Ovary (tissue), 3 donors: ENCODE results near the gene PPP5C.

Experiments used
- POLR2A ChIP-seq: fragments of 450-650 bp; IDR thresholded peaks from one replicate; pipeline ENCODE4 v1.6.1; 2017; ENCODE audit warnings: antibody characterized with exemption, mild to moderate bottlenecking, moderate library complexity
- TF ChIP-seq, protein P1 (sequence below), 3 donors: fragments of 450-650 bp in 2 of 3; fragments of 200-600 bp in 1 of 3; IDR thresholded peaks; one replicate each; pipeline versions ENCODE4 v1.5.1 to v1.8.0; 2016 to 2022; ENCODE audit warnings: antibody characterized with exemption in 3 of 3, mild to moderate bottlenecking in 1 of 3
- donor health status: DM: no; HTN: no; CAD: no.

DNA sequence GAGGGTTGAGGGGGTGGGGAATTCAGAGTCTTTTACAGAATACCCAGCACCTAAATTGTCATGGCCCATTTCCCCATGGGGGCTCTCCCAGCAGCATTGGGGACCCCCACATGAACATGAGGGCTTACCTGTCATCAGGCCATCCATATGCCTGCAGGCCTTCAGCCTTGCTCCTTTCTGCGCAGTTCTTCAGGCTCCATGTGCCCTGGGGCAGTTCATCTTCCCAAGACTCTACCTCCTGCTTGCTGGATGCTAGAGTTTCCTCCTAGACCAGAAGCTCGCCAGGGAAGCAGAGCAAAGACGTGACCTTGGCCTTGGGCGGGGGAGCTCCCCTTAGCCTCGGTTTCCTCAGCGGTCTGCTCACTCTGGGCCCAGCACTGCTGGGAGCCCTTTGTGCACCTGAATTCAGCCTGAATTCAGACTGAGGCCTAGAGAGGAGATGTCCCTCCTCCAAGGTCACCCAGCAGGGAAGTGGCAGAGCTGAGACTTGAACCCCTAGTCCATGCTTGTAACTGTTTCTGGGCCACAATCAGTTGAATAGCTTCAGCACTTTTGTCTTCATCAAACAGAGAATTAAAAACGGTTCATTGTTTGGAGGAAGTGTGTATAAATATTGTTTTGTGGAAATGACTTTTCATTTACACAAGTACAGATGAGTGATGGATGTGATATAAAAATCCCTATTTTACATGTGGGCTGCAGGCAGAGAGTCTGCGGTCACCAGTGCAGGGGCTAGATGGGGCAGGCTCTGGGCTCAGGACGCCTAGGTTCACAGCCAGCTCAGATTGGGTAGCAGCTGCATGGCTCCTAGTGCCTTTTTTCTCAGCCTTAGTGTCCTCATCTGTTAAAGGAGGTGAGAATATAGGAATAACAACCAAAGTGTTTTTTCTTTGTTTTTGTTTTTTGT, 9.5 kb downstream of the PPP5C start:
- TF ChIP-seq POLR2A: no peak
- TF ChIP-seq, protein P1, sequence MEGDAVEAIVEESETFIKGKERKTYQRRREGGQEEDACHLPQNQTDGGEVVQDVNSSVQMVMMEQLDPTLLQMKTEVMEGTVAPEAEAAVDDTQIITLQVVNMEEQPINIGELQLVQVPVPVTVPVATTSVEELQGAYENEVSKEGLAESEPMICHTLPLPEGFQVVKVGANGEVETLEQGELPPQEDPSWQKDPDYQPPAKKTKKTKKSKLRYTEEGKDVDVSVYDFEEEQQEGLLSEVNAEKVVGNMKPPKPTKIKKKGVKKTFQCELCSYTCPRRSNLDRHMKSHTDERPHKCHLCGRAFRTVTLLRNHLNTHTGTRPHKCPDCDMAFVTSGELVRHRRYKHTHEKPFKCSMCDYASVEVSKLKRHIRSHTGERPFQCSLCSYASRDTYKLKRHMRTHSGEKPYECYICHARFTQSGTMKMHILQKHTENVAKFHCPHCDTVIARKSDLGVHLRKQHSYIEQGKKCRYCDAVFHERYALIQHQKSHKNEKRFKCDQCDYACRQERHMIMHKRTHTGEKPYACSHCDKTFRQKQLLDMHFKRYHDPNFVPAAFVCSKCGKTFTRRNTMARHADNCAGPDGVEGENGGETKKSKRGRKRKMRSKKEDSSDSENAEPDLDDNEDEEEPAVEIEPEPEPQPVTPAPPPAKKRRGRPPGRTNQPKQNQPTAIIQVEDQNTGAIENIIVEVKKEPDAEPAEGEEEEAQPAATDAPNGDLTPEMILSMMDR (IDR thresholded peaks at IDR 0.05): no peak
